Stimulated activated CD8-positive, alpha-beta memory T cell treated with anti-CD3 and anti-CD28 coated beads, Interleukin-15, amount 100 ng/mL, for 48 hours (primary cell): ENCODE data around the gene PDZK1.
"Not testable (repeated sequence)": the region's sequence is repeated elsewhere in the genome, so short reads cannot be mapped to it uniquely, and the experiment has no call there.

ENCODE experiments used
- DNase-seq, 2 donors: peaks; one replicate each; pipeline ENCODE4 v3.0.0-alpha.2; 2020; ENCODE audit warnings: low read depth in 2 of 2

The PDZK1 gene

DNA sequence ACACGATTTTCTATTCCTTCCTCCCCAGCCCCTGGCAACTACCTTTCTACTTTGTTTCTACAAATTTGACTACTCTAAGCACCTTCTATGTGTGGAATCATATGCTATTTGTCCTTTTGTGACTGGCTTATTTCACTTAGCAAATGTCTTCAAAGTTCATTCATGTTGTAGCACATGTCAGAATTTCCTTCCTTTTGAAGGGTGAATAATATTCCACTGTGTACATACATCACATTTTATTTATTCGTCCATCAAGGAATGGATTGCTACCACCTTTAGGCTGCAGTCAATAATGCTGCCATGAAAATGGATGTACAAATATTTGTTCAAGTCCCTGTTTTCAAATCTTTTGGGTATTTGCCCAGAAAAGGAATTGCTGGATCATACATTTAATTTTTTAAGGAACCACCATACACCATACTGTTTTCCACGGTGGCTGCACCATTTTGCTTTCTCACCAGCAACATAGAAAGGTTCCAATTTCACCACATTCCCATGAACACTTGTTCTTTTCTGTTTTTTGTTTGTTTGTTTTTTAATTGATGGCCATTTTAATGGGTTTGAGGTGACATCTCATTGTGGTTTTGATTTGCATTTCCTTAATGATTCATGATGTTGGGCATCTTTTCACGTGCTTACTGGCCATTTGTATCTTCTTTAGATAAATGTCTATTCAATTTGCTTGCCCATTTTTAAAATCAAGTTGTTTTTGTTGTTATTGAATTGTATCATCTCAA, 3.3 kb upstream of the PDZK1 start:
- DNase-seq: no peak

DNA sequence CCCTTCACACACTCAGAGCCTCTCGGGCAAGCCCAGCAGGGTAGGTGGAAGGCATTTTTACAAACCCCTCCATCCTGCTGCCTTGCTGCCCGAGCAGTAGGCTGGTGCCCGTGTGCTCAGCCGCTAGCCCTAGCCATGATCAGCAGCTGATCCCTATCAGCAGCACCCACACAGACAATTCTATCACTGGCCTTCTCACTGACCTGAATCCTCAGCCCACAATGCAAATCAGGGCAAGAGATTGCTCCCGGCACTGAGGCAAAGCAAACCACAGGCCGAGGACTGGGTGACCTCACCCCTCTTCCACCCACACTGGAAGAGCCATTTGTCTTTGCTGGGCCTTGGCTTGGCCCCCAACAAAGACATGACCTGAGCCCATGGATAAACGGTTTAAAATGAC, 895 bp upstream of the PDZK1 start:
- DNase-seq: no peak

DNA sequence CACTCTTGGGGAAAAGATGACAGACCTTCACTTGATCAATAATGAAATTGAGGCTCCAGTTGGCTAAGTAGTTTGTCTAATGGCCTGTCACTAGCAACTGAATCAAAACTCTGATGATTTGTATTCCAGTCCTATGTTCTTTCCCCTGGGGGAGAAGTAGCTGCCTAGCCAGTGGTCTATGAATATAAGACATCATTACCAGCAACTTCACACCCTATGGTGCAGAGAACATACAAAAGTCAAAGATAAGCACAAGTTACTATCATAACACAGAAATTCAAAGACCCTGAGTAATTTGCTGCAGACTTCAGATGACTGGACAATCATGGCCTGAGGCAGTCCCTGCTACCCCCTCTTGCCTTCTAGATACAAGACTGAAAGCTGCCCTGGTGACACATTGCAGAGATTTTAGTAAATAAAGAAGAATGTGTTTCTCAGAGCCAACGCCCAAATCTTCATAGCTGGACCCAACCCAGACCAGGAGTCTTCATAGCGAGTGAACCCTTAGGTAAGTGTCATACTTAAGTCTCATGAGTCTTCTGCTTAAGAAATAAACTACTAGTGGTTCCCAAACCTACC, 993 bp downstream of the PDZK1 start:
- no peak for DNase-seq

DNA sequence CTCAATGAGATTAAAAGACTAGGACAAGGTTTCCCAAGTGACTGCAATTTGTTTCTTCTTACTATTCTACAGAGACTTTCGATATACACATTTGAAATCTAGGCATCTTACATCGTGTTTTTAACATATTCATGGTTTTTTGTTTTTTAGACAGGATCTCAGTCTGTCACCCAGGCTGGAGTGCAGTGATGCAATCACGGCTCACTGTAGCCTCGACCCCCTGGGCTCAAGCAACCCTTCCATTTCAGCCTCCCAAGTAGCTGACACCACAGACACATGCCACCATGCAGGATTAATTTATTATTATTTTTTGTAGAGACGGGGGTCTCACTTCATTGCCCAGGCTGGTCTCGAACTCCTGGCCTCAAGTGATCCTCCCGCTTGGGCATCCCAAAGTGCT, 1.5 kb downstream of the PDZK1 start:
- no peak for DNase-seq

DNA sequence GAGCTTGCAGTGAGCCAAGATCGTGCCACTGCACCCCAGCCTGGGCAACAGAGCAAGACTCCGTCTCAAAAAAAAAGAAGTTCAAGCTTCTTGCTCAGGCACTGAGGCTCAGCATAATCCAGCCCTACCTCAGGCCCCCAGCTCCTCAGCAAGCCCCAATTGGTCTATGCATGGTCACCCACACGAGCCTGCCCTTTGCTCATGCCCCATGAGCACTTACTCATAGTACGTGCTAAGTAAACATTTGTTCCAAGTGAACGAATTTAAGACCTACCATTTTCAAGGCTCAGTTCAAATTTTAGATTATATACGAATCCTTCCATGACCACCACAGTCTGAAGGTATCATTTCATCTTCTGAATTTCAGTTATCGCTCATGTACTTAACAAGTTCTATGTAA, 4.3 kb downstream of the PDZK1 start:
- DNase-seq: no peak

DNA sequence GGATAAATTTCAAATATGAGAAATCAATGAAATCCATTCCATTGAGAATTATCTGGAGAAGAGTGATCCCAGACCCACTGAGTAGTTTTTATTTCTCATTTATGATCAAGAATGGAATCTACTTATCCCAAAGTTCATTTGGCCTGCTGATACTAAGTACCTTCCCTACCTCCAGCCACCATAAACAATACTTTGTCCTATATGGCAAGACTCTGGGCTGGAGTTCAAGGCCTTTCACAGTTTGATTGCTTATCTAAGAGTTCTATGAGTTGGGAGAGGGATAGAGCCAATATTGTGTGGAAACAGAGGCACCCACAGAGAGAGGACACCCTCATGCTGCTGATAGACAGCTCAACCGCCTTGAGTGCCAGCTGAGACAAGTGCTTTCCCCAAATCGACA, 5.1 kb downstream of the PDZK1 start:
- DNase-seq: no peak

DNA sequence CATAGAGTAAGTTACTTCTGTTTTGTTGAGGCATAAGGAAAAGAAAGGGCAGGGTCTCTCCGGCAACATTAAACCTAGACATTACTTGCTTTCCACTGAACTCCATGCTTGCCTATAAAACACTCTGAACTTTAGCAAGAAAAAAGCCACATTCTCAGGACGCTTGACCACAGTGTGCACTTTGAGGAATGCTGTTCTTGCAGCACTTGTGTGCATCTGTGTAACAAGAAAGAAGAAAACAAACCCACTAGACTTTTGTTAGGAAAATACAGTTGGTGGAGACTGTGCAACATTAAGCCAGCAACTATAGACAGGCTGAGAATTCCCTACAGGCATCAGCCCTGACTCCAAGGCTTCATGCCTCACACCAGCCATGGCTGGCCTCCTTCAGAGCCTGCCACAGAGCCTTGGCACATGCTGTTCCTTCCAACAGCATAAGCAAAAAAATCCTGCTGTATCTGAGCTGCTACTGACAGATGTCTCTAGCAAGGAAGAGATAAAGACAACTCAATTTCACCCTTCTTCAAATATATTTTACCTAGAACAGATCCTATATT, 5.8 kb downstream of the PDZK1 start:
- DNase-seq: no peak

DNA sequence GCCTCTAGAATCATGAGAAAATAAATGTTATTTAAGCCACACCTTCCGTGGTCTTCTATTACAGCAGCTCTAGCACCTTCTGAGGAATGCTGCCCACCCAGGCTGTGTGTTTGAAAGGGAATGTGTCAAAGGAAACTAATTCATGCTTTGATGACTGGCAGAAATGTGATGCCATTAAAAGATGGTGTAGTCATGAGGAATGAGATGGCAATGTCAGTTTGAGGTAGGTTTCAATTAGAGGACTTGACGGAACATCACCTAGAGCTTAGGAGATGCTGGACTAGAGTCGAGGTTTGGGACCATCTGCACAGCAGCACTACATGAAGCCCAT, 10.6 kb downstream of the PDZK1 start:
- no peak for DNase-seq

DNA sequence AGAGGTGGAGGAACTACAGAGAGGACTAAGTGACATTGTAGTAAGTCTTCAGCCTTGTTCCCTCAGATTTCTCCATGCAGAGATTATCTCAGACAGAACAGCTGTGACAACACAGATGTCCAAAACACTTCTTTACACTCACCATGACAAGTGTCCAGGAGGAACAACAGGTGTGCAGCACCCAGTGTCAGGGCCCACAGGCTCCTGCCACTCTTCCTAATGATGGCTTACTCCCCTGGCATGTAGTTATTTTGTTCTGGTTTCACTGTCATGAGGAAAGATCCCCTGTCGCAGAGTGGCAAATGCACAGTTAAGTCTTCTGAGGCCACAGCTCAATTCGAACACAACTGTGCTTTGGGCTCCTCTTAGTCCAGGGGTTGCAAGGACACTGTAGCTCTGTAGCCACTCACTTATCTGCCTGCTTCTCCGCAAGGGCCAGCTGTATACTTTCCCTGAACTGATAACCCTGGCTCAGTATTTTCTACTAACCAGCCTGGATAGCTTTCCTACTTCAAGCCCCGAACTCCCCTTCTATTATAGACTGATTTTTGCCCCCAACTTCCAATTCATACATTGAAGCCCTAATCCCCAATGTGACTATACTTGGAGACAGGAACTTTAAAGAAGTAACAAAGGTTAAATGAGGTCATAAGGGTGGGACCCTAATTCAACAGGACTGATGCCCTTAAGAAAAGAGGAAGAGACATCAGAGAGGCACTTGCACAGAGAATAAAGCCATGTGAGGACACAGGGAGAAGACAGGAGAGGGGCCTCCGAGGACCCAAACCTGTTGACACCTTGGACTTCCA, 11.1 kb downstream of the PDZK1 start:
- DNase-seq: no peak

DNA sequence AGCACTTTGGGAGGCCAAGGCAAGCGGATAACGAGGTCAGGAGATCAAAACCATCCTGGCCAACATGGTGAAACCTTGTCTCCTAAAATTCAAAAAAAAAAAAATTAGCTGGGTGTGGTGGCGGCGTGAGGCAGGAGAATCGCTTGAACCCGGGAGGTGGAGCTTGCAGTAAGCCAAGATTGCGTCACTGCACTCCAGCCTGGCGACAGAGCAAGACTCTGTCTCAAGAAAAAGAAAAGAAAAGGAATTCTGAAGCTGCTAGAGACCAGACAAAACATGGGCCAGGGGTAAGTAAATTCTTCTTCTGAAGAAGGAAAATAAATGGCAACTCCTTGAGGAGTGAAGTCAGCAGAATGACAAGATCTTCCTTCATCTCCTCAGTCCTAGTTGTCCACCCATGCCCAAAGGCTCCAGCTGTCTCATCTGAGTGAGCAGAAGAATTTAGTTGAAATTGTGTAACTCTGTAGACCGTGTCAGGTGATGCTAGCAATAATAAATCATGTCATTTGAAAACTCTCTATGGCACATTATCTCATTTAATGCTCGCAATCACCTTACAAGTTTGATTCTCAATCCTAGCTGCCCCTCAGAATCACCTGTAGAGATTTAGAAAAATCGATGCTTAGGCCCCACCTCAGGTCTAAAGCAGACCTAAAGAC, 14.3 kb downstream of the PDZK1 start:
- no peak for DNase-seq

DNA sequence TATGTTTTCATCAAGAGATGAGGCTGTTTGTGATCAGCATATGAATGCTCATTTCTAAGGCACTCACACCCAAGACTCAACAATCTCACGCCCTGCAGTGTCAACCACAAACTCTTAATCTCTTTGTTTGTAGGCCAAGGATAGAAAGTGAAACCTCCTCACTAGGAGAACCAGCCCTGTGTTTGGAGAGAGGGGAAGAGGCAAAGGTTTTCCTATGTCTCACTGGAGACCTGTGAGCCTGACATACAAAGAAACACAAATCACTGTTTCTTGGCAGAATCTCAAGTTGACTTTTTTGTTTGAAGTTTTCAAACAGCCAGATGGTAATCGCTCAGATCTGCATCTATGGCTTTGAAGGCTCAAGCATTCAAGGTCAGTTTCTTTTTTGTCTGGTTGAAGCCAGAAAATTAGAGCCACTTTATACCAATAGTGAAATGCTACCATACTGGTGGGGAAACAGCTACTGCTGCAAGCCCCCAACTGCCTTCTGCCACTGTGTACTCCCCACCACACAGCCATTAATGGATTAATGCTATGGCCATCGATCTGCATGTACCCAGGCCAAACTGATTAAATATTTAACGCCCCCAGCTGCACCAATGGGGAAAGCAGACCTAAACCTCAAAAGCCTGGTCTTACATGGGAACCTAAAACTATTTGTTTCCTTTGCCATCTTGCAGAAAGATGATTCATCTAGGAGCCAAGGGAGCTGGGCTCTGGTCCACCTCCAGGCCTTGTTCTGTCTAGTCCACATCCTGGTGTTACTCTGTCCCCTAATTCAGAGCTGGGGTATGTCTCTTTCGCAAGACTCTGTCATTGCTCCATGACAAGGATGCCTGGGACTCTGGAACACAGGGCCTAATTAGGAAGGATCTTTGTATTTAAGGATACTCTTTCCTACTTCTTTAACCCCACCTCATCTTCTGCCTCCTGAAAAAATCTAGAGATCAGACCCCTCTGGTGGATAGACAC, 16.3 kb downstream of the PDZK1 start:
- DNase-seq: peak; percentile 8 to 13

DNA sequence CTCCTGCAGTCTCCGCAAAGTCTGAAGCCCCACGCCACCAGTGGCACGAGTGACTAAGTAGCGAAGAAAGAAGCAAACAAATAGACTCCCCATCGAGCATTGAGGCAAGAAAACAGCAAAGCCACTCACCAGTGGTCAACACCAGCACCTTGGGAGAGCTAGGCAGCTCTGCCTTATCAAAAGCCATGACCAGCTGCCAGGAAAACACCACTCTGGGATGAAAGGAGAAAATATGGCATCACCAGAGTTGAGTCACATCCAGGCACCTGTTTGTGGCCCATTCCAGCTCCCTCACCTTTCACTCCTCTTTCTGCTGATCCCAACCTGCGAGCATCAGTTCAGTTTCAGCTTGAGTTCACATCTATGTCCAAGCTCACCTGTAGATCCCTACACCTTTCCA, 17.2 kb downstream of the PDZK1 start:
- DNase-seq: no peak

DNA sequence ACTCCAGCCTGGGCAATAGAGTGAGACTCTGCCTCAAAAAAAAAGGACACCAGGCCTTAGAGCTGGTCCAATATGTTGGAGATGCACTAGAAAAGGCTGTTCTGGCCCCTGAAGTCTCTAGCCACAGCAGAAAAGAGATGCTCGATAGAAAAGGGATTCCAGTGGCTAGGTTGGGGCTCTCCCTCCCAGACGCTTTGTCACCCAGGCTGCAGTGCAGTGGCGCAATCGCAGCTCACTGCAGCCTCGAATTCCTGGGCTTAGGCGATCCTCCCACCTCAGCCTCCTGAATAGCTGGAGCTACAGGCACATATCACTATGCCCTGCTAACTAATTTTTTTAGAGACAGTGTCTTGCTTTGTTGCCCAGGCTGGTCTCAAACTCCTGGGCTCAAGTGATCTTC, 18.2 kb downstream of the PDZK1 start:
- DNase-seq: no peak

DNA sequence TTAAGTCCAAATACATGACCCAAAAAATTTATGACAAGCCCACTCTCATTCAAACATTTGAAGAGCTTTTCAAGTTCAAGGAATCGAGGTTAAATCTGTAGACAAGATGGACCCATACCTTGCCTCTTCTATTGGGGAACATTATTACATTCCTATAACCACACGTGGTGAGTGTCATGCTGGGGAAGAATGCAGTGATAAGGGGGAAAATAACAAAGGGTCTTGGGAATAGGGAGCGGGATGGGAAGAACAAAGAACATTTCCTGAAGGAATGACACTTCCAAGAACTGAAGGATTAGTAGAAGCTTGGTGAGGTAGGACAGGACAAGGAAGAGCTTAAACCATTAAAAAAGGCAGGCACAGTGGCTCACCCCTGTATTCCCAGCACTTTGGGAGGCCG, 18.8 kb downstream of the PDZK1 start:
- no peak for DNase-seq

DNA sequence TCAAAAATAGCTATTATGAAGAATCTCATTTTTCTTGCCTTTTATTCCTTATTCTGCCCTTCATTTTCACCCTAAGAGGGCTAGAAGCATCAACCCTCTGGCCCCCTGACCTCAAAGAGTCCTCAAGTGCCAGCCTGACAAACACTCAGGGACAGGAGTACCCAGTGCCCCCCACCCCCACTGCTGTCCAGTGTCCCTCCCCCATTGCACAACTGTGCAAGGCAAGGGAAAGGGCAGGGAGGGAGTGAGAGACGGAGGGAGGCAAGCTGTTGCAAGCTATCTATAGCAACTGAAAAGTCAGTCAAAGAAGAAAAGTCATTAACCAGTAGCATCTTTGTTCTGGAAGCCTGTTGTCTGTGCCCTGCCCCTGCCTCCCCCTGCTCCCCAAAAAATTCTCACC, 21.1 kb downstream of the PDZK1 start:
- not testable (repeated sequence) for DNase-seq

DNA sequence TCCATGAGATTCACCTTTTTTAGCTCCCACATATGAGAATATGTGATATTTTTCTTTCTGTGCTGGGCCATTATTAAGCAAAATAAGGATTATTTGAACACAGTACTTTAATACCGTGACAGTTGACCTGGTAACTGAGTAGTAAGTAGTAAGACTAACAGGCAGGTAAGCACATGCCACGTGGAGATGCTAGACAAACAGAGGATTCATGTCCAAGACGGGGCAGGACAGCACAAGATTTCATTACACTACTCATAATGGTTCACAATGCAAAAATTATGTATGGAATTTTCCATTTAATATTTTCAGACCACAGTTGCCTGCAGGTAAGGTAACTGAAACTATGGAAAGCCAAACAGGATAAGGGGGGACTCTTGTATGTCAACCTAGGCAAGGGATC, 22.3 kb downstream of the PDZK1 start:
- not testable (repeated sequence) for DNase-seq

DNA sequence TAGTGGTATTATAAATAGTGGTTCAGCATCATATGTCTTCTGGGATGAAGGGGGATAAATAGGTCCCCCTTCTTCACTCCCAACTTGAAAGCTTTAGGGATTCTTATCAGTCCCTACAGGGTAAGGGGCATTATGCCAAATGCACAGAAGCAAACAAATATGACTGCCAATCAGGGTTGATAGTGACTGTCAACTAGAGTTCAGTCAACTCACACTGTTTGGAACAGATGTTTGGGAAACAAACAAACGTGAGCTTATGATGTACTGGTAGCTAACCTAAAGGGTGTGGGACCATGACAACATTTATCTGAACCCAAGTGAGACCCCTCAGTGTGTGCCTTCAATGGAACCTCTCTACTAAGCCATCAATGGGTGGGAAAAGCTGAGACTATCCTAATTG, 34.0 kb downstream of the PDZK1 start:
- not testable (repeated sequence) for DNase-seq

DNA sequence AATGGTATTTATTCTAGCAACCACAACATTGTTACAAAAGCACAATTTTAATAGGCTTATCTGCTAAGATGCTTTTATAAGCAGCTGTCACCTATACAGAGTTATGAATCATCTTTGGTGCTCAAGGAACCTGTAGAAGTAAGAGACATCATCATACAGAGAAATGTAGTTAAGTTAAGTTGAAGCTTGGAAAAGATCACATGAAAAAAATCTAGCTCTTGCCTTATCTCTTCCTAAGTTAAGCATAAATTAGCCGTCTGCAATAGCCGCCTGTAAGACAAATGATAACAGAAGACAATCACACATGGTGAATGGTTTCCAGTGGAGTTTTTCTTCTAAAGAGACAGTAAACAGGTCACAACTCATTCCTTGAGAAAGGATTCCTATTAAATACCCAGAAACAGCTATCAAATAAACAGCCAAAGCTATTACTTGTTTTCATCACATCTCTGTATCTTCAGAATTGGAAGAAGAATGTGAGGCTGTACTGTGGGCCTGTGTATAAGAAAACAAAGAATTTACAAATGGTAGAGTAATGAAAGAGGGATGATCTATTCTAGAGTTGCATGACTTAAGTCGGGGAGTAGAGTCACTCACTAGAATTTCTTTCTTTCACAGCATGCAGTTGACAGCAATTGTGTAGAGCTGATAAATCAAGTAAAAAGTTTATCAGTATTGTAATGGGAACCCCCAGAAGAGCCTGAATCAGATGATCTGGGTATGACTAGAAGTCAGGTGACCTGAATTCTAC, 36.0 kb downstream of the PDZK1 start:
- DNase-seq: not testable (repeated sequence)

DNA sequence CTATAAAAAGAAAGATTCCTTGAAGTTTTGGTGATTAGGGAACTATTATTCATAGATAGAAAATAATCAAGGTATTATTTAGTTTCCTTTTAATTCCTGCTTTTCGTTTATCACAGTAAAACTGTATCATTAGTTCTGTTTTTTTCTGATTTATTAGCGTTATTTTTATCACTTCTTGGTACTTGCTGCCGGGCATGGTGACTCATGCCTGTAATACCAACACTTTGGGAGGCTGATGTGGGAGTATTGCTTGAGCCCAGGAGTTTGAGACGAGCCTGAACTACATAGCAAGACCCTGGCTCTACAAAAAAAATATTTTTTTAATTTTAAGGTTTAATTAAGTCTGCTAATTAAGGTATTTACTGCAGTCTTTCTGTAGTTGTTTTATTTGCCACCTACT, 42.2 kb downstream of the PDZK1 start:
- not testable (repeated sequence) for DNase-seq

DNA sequence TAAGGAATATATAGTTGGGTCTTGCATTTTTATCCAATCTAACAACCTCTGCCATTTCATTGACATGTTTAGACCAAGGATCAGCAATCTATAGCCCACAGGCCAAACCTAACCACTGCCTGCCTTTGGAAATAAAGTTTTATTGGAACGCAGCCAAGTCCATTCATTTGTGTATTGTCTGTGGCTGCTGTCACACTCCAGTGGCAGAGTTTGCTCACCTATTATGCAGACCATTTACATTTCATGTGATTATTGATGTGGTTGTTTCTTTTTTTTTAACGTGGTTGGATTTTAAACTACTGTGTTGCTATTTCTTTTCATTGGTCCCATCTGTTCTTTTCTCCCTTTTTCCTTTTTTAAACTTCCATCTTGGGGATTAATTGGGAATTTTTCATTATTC, 44.7 kb downstream of the PDZK1 start:
- not testable (repeated sequence) for DNase-seq
